NCI-H187 treated with DMSO at 0.1 percent for 48 hours (cell line): ENCODE data around the gene NECTIN1.

Source experiments
- DNase-seq: peaks from one replicate; lab custom pipeline; 2025; lab: John Stamatoyannopoulos, UW

Gene NECTIN1

DNA sequence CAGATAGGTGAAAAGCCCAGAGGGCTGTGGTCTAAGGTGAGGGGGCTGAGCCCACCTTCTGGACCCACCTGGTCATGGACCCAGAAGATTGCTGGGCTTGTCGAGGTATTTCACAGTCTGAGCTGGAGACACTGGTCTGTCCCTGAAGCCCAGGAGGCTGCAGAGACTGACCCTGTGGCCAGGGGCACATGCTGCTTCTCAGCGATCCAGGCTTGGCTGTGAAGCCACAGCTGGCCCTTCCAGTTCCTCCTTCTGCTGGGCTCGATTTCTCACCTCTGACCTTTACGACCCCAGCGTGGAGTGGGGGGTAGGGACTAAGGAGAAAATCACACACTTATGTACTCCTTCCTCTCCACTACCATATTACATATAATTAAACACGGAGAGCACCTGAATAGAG, 88.5 kb downstream of the NECTIN1 start:
- DNase-seq: no peak

- no peak for DNase-seq
Measured at GRCh38 chr11:119639642-119640205, 89.3 kb downstream of the NECTIN1 start.

- DNase-seq: no peak
Measured at GRCh38 chr11:119638851-119639250, 90.1 kb downstream of the NECTIN1 start.

DNA sequence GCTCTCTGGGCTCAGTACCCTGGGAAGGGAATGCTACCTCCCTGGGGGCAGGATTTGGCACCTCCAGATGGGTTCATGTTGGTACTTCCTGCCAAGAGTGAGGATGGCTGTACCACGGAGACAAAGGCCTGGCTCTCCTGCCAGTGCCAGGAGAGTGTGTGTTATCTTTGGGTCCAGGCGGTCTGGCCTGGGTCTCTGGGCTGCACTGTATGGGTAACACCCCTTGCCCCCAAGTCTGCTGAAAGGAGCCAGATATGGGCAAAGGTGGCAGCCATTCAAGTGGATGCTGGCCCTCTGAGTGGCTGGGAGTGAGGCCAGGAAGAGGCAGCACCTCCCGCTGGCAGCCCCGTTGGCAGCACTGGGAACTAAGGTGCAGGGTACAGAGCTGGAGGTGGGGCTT, 91.5 kb downstream of the NECTIN1 start:
- no peak for DNase-seq

DNA sequence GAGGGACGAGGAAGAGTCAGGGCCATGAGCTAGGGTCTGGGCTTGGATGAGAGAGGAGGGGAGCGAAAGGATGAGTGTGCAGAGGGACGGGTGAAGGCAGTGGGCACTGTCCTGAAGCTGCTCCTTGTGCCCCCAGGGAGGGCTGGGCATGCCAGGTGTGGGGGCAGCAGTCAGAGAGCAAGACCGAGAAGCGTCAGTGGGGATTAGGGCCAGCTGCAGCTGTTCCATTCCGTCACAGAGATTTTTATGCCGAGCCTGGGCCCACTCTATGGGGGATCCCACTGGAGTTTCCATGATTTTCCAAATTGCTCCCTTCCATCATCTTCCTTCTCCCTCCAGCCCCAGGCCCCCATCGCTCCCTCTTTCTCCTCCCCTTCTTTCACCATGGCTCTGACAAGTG, 93.2 kb downstream of the NECTIN1 start:
- no peak for DNase-seq

GRCh38 chr11:119635041-119635740, 93.8 kb downstream of the NECTIN1 start:
- DNase-seq: no peak

- no peak for DNase-seq
Measured at GRCh38 chr11:119634301-119634700, 94.7 kb downstream of the NECTIN1 start.

GRCh38 chr11:119629834-119630624, 99.0 kb downstream of the NECTIN1 start:
- DNase-seq: no peak

DNA sequence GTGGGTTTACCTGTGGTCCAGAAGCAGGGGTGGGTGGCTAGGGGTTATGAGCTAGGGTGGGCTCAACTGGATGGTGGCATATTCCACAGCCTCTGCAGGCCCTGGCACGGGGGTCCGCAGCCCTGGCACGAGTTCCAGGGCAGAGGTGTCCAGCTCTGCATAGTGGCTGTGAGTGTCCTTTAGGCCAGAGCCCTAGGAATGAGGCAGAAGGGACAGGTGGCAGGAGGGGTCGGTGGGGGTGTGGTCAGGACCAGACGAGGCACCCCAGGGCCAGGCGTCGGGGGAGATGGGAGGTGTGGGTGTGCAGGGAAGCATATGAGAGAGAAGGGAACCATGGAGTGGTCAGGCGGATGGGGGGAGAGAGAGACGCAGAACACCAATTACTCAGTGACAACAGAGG, 99.9 kb downstream of the NECTIN1 start:
- DNase-seq: no peak

GRCh38 chr11:119627286-119627685, 101.7 kb downstream of the NECTIN1 start:
- DNase-seq: no peak

GRCh38 chr11:119626871-119627270, 102.1 kb downstream of the NECTIN1 start:
- DNase-seq: no peak

GRCh38 chr11:119626197-119626841, 102.7 kb downstream of the NECTIN1 start:
- DNase-seq: no peak

DNA sequence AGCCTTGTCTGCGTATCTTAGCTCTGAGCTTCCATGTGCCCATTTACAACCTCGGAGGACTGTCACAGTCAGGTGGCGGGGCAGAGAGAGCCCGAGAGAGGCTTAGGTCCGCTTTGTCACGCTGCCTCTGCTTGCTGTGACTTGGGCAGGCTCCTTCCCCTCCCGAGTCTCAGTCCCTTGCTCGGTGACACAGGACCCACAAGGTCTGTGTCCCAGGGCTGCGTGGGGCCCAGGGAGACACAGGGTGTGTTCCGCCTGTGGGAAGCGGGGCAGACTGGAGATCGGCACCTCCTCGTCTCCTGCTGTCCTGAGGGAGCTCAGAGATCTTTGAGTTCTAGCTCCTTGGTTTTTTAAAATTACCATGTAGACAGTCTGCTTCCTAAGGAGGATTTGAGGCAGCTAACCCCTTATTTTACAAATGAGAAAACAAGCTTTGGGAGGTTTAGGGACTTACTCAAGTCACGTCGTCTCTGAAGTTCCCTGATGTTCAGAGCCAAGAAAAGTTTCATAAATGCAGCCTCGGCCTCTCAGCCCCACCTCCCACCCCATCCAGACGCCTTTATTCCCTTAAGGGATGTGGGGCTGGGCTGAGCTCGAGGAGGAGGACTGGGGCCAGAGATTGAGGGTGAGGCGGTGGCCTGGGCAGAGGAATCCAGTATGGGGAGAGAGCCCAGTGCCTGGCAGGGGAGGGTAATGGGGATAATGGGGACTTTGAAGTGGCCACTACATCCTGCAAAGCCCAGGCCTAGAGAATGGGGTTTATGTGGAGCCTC, 103.6 kb downstream of the NECTIN1 start:
- no peak for DNase-seq

- DNase-seq: no peak
Measured at GRCh38 chr11:119624629-119625028, 104.4 kb downstream of the NECTIN1 start.

DNA sequence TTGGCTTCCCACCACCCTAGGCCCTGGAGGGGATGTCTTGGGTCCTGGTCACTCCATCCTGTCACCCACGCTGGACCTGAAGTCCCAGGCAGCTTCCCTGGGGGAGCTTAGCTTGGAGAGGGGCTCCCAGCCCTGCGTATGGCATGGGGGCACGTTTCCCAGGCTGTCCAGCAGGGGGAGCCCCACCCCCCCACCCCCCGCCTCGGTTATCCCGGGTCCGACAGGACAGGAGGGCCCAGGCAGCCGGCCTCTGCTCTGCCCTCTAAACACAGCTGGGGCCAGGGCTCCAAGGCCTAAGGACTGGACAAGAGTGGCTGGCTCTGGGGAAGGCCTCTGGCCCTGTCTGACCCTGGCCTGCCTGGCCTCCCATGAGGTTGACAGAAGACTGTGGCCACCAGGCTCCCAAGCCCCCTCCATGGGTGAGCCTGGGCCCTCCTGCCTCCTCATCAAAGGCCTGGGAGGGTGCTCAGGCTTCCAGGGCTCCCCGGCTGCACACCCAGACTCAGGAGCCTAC, 104.8 kb downstream of the NECTIN1 start:
- no peak for DNase-seq

DNA sequence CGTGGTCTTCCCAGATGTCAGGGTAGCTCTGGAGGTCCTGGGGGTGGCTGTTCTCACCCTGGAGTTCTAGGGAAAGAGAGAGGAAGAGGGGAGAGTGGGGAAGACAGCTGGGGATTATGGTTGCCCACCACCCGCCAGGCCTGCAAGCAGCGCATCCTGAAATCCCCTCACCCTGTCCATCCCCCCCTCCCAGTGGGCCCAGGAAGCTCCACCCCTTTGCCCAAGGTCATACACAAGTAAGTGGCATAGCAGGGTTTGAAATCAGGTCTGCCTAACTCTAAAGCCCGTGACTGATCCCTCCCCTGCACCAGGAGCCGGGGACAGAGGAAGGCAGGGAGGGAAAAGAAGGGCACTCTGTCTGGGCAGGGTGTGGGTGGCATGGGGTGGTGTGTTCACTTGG, 105.3 kb downstream of the NECTIN1 start:
- no peak for DNase-seq

- DNase-seq: no peak
Measured at GRCh38 chr11:119622454-119623143, 106.4 kb downstream of the NECTIN1 start.

GRCh38 chr11:119619665-119620064, 109.3 kb downstream of the NECTIN1 start:
- DNase-seq: no peak

DNA sequence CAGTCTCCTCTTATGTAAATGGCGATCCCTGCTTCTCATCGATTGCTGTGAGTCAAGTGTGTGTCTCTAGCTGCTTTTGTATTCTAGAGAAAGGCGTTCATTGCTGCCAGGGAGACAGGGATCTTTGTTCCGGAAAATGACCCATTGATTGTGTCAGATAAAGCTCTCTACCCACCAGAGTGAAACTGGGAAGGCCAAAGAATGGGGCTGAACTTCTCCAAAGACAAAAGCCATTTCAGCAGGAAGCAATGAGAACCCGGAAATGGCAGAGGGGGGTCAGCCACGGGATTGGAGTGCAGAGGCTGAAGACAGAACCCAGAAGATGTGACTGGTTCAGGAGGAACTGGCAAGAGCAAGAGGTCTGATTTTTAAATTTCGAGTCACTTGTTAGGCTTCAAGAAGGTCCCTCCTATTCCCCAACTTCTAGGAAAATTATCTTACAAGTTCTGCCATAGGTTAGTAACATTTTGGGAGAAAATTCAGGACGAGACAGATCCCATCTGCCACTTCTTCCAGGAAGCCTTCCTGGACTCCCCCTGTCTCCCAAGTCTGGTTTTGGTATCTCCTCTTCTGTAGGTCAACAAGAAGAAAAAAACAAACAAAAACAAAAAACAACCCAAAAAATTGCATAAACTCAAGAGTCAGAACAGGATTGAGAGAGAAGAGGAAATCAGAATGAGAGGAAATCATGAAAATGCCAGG, 110.6 kb downstream of the NECTIN1 start:
- DNase-seq: no peak

GRCh38 chr11:119617340-119617713, 111.7 kb downstream of the NECTIN1 start:
- DNase-seq: no peak
